ENCODE measurements around the gene CAPSL. TPM values are rescaled to one million over a fixed set of nuclear protein-coding genes. Genes with fewer than 3 reads are reported as not detected.
A peak's percentile ranks its signal among the peaks of the same experiment; 100 is the strongest.

CAPSL gene
- total and polyA plus RNA-seq, 5 donors from 2014 or later = not detected

DNA sequence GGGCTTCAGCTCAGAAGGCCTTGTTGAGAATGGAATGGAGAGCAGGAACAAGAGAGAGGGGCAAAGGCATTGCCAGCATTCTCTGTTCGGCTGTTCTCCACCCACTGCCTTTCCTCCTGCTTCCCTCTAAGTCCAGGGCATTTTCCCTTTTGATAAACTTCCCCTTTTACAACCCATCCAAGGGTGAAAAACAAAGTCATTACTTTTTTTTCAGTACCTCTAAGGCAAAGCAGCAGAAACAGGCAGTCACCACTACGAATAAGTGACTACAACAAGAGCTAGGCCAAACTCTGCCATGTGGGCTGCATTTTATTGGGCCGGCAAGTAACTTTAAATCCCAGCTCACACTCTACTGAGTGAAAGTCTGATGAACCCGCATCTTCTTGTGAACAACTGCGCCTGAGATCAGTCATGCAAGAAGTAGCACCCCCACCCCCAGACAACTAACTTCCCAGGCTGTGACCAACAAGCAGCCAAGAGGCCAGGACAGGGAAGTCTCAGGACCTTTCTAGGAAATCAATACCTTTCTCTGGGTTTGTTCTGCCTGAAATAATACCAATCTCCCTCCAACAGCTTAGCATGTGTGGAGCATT is 68.6 kb downstream of the CAPSL start:
- Histone ChIP-seq H3K9me3 (ENCODE audit: control insufficient read depth in 2 of 2, low read length in 2 of 2) (no peaks in the 10 kb centered on the region), H3K27ac (ENCODE audit: insufficient read depth, low read length, poor library complexity, severe bottlenecking) (no peak overlapping the region), H3K36me3 (ENCODE audit: control insufficient read depth, insufficient read depth, low read length) (peaks cover 92% of the 10 kb centered on the region), H3K27me3 (ENCODE audit: control insufficient read depth, insufficient read depth, low read length) (no peaks in the 10 kb centered on the region), H3K4me3 (ENCODE audit: low read depth, low read length) (no peak overlapping the region), H3K4me1 (ENCODE audit: control insufficient read depth, insufficient read depth, low read length, poor library complexity, severe bottlenecking) (peaks cover 14% of the 10 kb centered on the region)
- Mint-ChIP-seq H3K4me1 (peaks cover 28 to 82% (median 45%) of the 10 kb centered on the region in 4 donors), H3K27ac (peak overlapping the region; percentile 4 to 74 (median 69)), H3K27me3 (no peaks in the 10 kb centered on the region), H3K4me3 (no peak overlapping the region), H3K9me3 (peaks cover 0 to 4% (median 3%) of the 10 kb centered on the region in 7 donors), H3K36me3 (peaks cover 78% of the 10 kb centered on the region)
- no peak for DNase-seq
- ATAC-seq (ENCODE audit: low read depth in 2 of 2) = no peak

DNA sequence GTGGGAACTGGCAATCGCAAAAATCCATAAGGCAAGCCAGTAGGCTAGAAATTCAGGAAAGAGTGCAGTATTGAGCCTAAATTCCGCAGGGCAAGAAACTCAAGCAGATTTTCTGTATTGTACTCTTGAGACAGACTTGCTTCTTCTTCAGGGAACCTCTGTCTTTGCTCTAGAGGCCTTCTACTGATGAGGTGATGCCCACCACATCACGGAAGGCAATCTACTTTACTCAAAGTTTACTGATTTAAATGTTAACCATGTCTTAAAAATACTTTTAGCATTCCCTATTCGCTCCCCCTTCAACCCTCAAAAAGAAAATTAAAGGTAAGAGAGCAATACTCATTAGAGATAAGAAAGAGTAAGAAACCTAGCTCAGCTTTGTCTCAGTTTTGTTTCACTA is 70.4 kb downstream of the CAPSL start:
- ATAC-seq (ENCODE audit: low read depth in 2 of 2) (no peak), DNase-seq (no peak)
- Histone ChIP-seq H3K27ac (ENCODE audit: insufficient read depth, low read length, poor library complexity, severe bottlenecking) (peak overlapping the region; percentile 43), H3K9me3 (ENCODE audit: control insufficient read depth in 2 of 2, low read length in 2 of 2) (peaks cover 0 to 4% of the 10 kb centered on the region in 2 experiments), H3K4me3 (ENCODE audit: low read depth, low read length) (no peak overlapping the region), H3K4me1 (ENCODE audit: control insufficient read depth, insufficient read depth, low read length, poor library complexity, severe bottlenecking) (peaks cover 19% of the 10 kb centered on the region), H3K27me3 (ENCODE audit: control insufficient read depth, insufficient read depth, low read length) (no peaks in the 10 kb centered on the region), H3K36me3 (ENCODE audit: control insufficient read depth, insufficient read depth, low read length) (peaks cover 92% of the 10 kb centered on the region)
- H3K4me3 Mint-ChIP-seq = peak overlapping the region in 1 of 4 donors; percentile 1
- no peaks in the 10 kb centered on the region for H3K27me3 Mint-ChIP-seq
- H3K9me3 Mint-ChIP-seq = peaks cover 0 to 6% (median 3%) of the 10 kb centered on the region in 7 donors
- H3K27ac Mint-ChIP-seq = peak overlapping the region; percentile 69 to 94 (median 74)
- H3K36me3 Mint-ChIP-seq = peaks cover 78% of the 10 kb centered on the region
- peaks cover 34 to 83% (median 48%) of the 10 kb centered on the region in 4 donors for H3K4me1 Mint-ChIP-seq

- Histone ChIP-seq H3K36me3 (ENCODE audit: control insufficient read depth, insufficient read depth, low read length) (peaks cover 81% of the 10 kb centered on the region), H3K27ac (ENCODE audit: insufficient read depth, low read length, poor library complexity, severe bottlenecking) (no peak overlapping the region), H3K9me3 (ENCODE audit: control insufficient read depth in 2 of 2, low read length in 2 of 2) (peaks cover 0 to 4% of the 10 kb centered on the region in 2 experiments), H3K27me3 (ENCODE audit: control insufficient read depth, insufficient read depth, low read length) (no peaks in the 10 kb centered on the region), H3K4me3 (ENCODE audit: low read depth, low read length) (peak overlapping the region; percentile 100), H3K4me1 (ENCODE audit: control insufficient read depth, insufficient read depth, low read length, poor library complexity, severe bottlenecking) (peaks cover 52% of the 10 kb centered on the region)
- H3K9me3 Mint-ChIP-seq = peaks cover 0 to 4% (median 2%) of the 10 kb centered on the region in 7 donors
- no peaks in the 10 kb centered on the region for H3K27me3 Mint-ChIP-seq
- peaks cover 32 to 80% (median 61%) of the 10 kb centered on the region in 4 donors for H3K4me1 Mint-ChIP-seq
- H3K27ac Mint-ChIP-seq = peak overlapping the region; percentile 53 to 98 (median 85)
- peak overlapping the region; percentile 77 to 94 (median 87) for H3K4me3 Mint-ChIP-seq
- DNase-seq (no peak), ATAC-seq (ENCODE audit: low read depth in 2 of 2) (no peak)
- peaks cover 81% of the 10 kb centered on the region for H3K36me3 Mint-ChIP-seq
These were observed 75.3 kb downstream of the CAPSL start for GRCh38 chr5:35863159-35863558.

- Mint-ChIP-seq H3K4me3 (peak overlapping the region; percentile 63 to 94 (median 85)), H3K36me3 (peaks cover 78% of the 10 kb centered on the region), H3K4me1 (peaks cover 27 to 71% (median 54%) of the 10 kb centered on the region in 4 donors), H3K27ac (peak overlapping the region; percentile 67 to 98 (median 85)), H3K27me3 (no peaks in the 10 kb centered on the region), H3K9me3 (peaks cover 0 to 4% (median 2%) of the 10 kb centered on the region in 7 donors)
- Histone ChIP-seq H3K36me3 (ENCODE audit: control insufficient read depth, insufficient read depth, low read length) (peaks cover 70% of the 10 kb centered on the region), H3K4me1 (ENCODE audit: control insufficient read depth, insufficient read depth, low read length, poor library complexity, severe bottlenecking) (peaks cover 43% of the 10 kb centered on the region), H3K27ac (ENCODE audit: insufficient read depth, low read length, poor library complexity, severe bottlenecking) (peak overlapping the region; percentile 25), H3K4me3 (ENCODE audit: low read depth, low read length) (peak overlapping the region; percentile 100), H3K9me3 (ENCODE audit: control insufficient read depth in 2 of 2, low read length in 2 of 2) (peaks cover 0 to 4% of the 10 kb centered on the region in 2 experiments), H3K27me3 (ENCODE audit: control insufficient read depth, insufficient read depth, low read length) (no peaks in the 10 kb centered on the region)
- DNase-seq = no peak
- no peak for ATAC-seq (ENCODE audit: low read depth in 2 of 2)
These were observed 76.3 kb downstream of the CAPSL start for GRCh38 chr5:35862126-35862525.

GRCh38 chr5:35861718-35862117 is 76.7 kb downstream of the CAPSL start:
- Histone ChIP-seq H3K36me3 (ENCODE audit: control insufficient read depth, insufficient read depth, low read length) (peaks cover 69% of the 10 kb centered on the region), H3K4me3 (ENCODE audit: low read depth, low read length) (peak overlapping the region; percentile 100), H3K9me3 (ENCODE audit: control insufficient read depth in 2 of 2, low read length in 2 of 2) (peaks cover 0 to 4% of the 10 kb centered on the region in 2 experiments), H3K27me3 (ENCODE audit: control insufficient read depth, insufficient read depth, low read length) (no peaks in the 10 kb centered on the region), H3K27ac (ENCODE audit: insufficient read depth, low read length, poor library complexity, severe bottlenecking) (peak overlapping the region; percentile 25), H3K4me1 (ENCODE audit: control insufficient read depth, insufficient read depth, low read length, poor library complexity, severe bottlenecking) (peaks cover 39% of the 10 kb centered on the region)
- peaks cover 27 to 71% (median 51%) of the 10 kb centered on the region in 4 donors for H3K4me1 Mint-ChIP-seq
- peaks cover 0 to 4% (median 2%) of the 10 kb centered on the region in 7 donors for H3K9me3 Mint-ChIP-seq
- no peaks in the 10 kb centered on the region for H3K27me3 Mint-ChIP-seq
- H3K4me3 Mint-ChIP-seq = peak overlapping the region; percentile 77 to 95 (median 94)
- H3K36me3 Mint-ChIP-seq = peaks cover 78% of the 10 kb centered on the region
- peak overlapping the region; percentile 67 to 98 (median 85) for H3K27ac Mint-ChIP-seq
- ATAC-seq (ENCODE audit: low read depth in 2 of 2) (no peak), DNase-seq (no peak)

DNA sequence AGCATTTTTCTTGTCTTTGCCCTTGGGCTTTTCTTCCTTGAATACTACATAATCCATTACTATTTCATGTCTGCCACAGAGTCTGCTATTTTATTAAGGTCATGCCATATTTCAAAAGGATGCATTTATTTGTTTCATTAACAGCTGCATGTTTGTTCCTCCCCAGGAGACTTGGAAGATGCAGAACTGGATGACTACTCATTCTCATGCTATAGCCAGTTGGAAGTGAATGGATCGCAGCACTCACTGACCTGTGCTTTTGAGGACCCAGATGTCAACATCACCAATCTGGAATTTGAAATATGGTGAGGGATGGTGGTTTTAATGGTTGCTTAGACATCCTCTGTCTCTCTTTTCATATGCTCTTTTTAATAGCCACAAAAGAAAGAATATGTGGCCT is 77.7 kb downstream of the CAPSL start:
- no peaks in the 10 kb centered on the region for H3K27me3 ChIP-seq (ENCODE audit: control insufficient read depth, insufficient read depth, low read length)
- no peak for ATAC-seq (ENCODE audit: low read depth in 2 of 2)
- peaks cover 0 to 4% of the 10 kb centered on the region in 2 experiments for H3K9me3 ChIP-seq (ENCODE audit: control insufficient read depth in 2 of 2, low read length in 2 of 2)
- H3K4me1 ChIP-seq (ENCODE audit: control insufficient read depth, insufficient read depth, low read length, poor library complexity, severe bottlenecking) = peaks cover 49% of the 10 kb centered on the region
- peak overlapping the region; percentile 100 for H3K4me3 ChIP-seq (ENCODE audit: low read depth, low read length)
- Mint-ChIP-seq H3K4me1 (peaks cover 19 to 72% (median 50%) of the 10 kb centered on the region in 4 donors), H3K27ac (peak overlapping the region; percentile 67 to 98 (median 85)), H3K27me3 (no peaks in the 10 kb centered on the region), H3K9me3 (peaks cover 0 to 4% (median 2%) of the 10 kb centered on the region in 7 donors), H3K36me3 (peaks cover 75% of the 10 kb centered on the region), H3K4me3 (peak overlapping the region; percentile 77 to 95 (median 94))
- H3K27ac ChIP-seq (ENCODE audit: insufficient read depth, low read length, poor library complexity, severe bottlenecking) = no peak overlapping the region
- H3K36me3 ChIP-seq (ENCODE audit: control insufficient read depth, insufficient read depth, low read length) = peaks cover 59% of the 10 kb centered on the region
- DNase-seq = no peak

- Histone ChIP-seq H3K27me3 (ENCODE audit: control insufficient read depth, insufficient read depth, low read length) (no peaks in the 10 kb centered on the region), H3K4me3 (ENCODE audit: low read depth, low read length) (peak overlapping the region; percentile 100), H3K9me3 (ENCODE audit: control insufficient read depth in 2 of 2, low read length in 2 of 2) (peaks cover 0 to under 1% of the 10 kb centered on the region in 2 experiments), H3K27ac (ENCODE audit: insufficient read depth, low read length, poor library complexity, severe bottlenecking) (peak overlapping the region; percentile 98), H3K4me1 (ENCODE audit: control insufficient read depth, insufficient read depth, low read length, poor library complexity, severe bottlenecking) (peaks cover 63% of the 10 kb centered on the region), H3K36me3 (ENCODE audit: control insufficient read depth, insufficient read depth, low read length) (peaks cover 49% of the 10 kb centered on the region)
- peaks cover 0 to 2% (median 0%) of the 10 kb centered on the region in 7 donors for H3K9me3 Mint-ChIP-seq
- H3K4me1 Mint-ChIP-seq = peaks cover 24 to 74% (median 56%) of the 10 kb centered on the region in 4 donors
- no peaks in the 10 kb centered on the region for H3K27me3 Mint-ChIP-seq
- H3K27ac Mint-ChIP-seq = peak overlapping the region; percentile 85 to 98 (median 93)
- peaks cover 60% of the 10 kb centered on the region for H3K36me3 Mint-ChIP-seq
- DNase-seq = peak in 2 of 3 donors; percentile 13 to 57
- peak; percentile 11 to 16 for ATAC-seq (ENCODE audit: low read depth in 2 of 2)
- H3K4me3 Mint-ChIP-seq = peak overlapping the region; percentile 77 to 95 (median 94)
These were observed 79.2 kb downstream of the CAPSL start for GRCh38 chr5:35859101-35859661.

Measured in CD4-positive, CD25-positive, alpha-beta regulatory T cell (primary cell).